GM21526 (cell line): Measurements from ENCODE around the gene TAB2.
A peak's percentile ranks its signal among the peaks of the same experiment; 100 is the strongest.
"Not testable (repeated sequence)": the region's sequence is repeated elsewhere in the genome, so short reads cannot be mapped to it uniquely, and the experiment has no call there.

Experiments used
- ATAC-seq: cut with Tn5 transposase; IDR thresholded peaks from one replicate; pipeline ENCODE4 v1.9.1; 2021; ENCODE audit warnings: moderate library complexity; ENCODE audit not compliant: unreplicated experiment, low FRiP score

The TAB2 gene

GRCh38 chr6:149331871-149332270 is 14.4 kb downstream of the TAB2 start:
- no peak for ATAC-seq

GRCh38 chr6:149332602-149333265 is 15.2 kb downstream of the TAB2 start:
- ATAC-seq, result no peak

DNA sequence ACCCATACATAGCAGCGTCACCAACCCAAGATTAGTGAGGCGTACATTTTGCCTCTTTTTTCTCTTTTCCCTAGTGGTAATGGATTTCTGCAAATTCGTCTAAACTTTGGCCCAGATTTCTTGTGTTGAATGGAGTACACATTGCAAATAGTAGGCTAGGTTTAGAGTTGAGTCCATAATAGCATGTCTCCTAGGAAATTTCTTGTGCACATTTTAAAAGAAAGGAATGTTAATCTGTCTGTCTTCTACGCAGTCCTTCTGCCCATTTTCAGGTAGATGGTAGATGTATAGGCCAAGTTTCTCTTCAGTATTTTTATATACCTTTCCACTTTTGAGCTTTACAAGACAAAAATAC is 15.7 kb downstream of the TAB2 start:
- ATAC-seq, result no peak

- no peak for ATAC-seq
Observed at GRCh38 chr6:149334201-149334600, 16.7 kb downstream of the TAB2 start.

GRCh38 chr6:149334682-149335160 is 17.2 kb downstream of the TAB2 start:
- ATAC-seq, result no peak

- no peak for ATAC-seq
Observed at GRCh38 chr6:149335924-149336608, 18.6 kb downstream of the TAB2 start.

GRCh38 chr6:149336609-149336928 is 19.1 kb downstream of the TAB2 start:
- ATAC-seq, result no peak

DNA sequence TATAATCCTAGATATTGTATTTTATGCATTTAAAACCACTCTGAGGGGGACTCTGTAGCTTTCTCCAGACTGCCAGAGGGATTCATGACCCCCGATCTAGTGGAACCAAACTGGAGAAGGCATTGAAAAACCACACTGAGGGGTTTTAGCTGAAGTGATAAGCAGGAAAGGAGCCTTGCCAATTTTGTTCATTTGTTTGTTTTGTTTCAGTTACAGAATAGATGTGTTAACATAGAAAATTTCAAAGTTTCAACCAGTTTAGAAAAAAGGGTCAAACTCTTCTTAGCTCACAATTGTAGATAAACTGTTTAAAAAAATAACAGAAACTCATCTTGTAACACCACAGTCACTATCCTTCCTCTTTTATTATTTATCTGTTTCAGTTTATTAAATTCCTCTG is 19.8 kb downstream of the TAB2 start:
- no peak for ATAC-seq

DNA sequence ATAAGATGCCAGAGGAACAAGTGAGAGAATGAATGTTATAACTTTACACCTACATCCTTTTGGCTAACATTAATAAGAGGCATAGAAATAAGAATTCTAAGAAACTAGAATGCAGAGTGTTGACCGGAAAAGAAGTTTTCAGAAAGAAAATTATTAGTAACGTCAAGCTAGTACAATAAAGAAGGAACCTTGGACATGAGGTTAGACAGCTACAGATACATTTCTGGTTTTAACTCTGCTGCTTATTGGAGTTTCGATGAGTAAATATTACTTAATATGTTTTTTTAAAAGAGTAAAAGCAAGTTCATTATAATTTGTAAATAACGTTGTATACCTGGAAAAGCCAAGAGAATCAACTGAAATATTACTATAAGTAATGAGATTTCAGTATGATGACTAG is 22.7 kb downstream of the TAB2 start:
- no peak for ATAC-seq

DNA sequence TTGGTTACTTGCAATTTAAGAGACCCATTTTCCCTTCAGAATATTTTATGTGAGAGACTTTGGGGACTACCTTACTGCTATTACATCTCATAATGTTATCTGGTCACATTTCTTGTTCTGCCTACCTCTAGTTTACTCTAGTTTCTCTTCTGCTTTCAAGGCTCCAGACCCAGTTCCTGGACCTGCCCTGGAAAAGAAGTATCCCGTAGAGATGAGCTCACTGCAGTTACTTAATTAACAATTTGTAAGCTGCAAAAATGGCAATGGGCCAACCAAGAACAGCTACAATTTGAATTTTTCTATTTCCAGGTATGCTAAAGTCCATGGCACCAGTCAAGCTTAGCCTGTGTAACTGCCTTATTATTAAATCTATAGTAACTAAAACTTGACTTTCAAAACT is 25.0 kb downstream of the TAB2 start:
- ATAC-seq, result peak; percentile 48

- no peak for ATAC-seq
Observed at GRCh38 chr6:149343501-149343900, 26.0 kb downstream of the TAB2 start.

DNA sequence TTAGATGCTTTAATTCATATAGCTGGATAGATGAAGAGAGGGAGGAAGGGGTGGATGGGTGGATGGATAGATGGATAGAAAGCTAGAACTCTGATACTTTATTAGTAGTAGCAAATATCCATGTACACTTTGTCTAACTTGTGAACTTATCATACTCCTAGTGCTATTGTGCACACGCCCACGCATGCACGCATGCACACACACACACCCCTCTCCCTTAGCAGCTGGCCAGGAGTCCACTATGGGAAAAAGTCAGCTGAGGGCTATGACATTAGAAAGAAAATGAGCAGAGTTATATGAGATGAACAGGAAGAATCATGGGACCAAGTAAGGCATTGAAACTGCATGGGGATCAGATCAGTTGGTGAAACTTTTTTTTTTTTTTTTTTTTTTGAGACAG is 28.6 kb downstream of the TAB2 start:
- no peak for ATAC-seq

DNA sequence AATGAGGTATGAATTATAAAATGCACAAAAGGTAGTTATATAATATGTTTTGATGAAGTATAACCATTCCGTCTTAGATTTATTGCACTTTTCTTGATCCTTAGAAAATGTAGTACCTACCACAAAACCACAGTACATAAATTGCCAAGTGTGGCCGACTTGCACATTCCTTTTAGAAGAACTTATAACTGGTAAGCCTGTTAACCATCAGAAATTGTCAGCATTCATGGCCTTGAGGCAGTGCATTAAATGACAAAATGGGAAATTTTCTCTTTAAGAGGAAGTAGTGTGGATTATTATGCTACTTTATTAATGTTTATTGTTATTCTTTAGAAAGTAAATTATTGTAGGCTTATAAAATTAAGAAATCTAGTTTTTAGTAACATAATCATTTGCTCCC is 29.6 kb downstream of the TAB2 start:
- ATAC-seq, result no peak

DNA sequence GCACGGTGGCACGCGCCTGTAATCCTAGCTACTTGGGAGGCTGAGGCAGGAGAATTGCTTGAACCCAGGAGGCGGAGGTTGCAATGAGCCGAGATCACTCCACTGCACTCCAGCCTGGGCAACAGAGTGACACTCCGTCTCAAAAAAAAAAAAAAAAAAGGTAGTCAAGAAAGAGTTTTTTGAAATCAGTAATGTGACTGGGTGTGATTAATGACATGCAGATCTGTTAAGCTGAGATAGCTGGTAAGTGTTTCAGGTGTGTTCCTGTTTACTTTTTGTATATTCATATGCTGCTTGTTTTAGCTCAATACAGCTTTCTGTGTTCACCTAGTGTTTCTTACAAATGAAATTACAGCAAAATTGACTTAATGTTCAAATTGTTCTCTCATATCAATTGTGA is 31.8 kb downstream of the TAB2 start:
- not testable (repeated sequence) for ATAC-seq

DNA sequence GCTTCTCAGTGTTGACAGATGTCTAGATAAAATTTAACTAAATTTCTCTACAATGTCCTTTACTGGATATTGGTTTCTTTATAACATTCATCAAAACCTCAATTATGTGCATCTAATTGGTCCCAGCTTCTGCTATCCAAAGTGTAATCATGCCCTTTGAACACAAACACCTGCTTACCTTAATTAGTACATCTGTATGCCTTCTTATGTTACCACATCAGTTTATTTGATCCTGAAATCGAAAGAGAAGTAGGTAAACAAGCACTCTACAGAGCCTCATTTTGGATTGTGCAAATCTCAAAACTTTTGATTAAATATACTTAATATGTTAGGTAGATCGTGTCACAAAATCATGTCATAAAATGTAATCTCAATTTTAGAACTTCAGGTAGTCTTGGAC is 36.5 kb downstream of the TAB2 start:
- ATAC-seq, result no peak

GRCh38 chr6:149356081-149356750 is 38.7 kb downstream of the TAB2 start:
- ATAC-seq, result no peak

DNA sequence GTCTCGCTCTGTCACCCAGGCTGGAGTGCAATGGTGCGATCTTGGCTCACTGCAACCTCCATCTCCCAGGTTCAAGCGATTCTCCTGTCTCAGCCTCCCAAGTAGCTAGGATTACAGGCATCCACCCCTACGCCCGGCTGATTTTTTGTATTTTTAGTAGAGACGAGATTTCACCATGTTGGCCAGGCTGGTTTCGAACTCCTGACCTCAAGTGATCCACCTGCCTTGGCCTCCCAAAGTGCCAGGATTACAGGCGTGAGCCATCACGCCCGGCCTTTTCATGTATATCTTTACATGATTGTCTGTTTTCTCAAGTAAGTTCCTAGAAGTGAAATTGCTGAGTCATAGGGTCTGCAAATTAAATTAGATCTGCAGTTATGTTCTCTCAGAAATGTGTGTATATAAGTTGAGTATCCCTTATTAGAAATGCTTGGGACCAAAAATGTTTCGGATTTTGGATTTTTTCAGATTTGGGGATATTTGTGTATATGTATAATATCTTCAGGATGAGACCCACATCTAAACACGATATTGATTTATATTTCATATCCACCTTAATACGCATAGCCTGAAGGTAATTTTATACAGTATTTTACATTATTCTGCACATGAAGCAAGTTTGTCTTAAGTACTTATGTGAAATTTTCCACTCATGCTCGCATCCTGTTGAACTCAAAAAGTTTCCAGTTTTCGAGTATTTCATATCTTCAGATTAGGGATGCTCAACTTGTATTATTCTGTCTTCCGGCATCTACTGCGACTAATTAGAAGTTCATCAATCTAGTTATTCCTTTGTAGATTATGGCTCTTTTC is 40.4 kb downstream of the TAB2 start:
- ATAC-seq, result no peak

GRCh38 chr6:149359440-149359839 is 41.9 kb downstream of the TAB2 start:
- no peak for ATAC-seq

DNA sequence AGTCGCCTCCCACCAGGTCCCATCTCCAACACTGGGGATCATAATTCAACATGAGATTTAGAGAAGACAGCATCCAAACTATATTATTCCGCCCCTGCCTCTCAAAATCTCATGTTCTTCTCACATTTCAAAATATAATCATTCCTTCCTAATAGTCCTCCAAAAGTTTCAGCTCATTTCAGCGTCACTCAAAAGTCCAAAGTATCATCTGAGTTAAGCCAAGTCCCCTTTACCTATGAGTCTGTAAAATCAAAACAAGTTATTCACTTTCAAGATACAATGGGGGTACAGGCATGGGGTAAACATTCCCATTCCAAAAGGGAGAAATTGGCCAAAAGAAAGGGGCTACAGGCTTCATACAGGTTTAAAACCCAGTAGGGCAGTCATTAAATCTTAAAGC is 43.0 kb downstream of the TAB2 start:
- ATAC-seq, result no peak

GRCh38 chr6:149362289-149362688 is 44.8 kb downstream of the TAB2 start:
- ATAC-seq, result no peak

GRCh38 chr6:149363154-149363553 is 45.6 kb downstream of the TAB2 start:
- no peak for ATAC-seq
